ENCODE results near the gene TMPRSS11F.

The TMPRSS11F gene

DNA sequence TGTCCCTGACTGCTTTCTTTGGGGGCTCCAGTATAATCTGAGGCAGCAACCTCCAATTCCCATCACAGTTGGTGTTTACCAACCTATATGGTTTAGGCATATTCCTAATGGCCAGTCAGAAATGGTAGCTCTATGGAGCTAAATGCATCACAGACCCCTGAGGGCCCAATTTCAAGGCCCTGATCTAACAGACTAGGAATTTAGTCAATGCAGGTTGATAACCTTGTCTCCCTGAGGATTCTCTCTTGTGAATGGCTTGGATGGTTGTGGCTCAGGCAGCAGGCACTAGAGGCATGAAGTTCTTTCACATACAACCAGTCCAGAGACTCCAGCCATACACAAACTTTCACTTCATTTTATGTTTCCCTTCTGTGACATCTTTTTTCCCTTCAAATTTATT is 59.4 kb downstream of the TMPRSS11F start:
- DNase-seq (ENCODE audit: low spot score) = no peak
- TF ChIP-seq, protein P1, sequence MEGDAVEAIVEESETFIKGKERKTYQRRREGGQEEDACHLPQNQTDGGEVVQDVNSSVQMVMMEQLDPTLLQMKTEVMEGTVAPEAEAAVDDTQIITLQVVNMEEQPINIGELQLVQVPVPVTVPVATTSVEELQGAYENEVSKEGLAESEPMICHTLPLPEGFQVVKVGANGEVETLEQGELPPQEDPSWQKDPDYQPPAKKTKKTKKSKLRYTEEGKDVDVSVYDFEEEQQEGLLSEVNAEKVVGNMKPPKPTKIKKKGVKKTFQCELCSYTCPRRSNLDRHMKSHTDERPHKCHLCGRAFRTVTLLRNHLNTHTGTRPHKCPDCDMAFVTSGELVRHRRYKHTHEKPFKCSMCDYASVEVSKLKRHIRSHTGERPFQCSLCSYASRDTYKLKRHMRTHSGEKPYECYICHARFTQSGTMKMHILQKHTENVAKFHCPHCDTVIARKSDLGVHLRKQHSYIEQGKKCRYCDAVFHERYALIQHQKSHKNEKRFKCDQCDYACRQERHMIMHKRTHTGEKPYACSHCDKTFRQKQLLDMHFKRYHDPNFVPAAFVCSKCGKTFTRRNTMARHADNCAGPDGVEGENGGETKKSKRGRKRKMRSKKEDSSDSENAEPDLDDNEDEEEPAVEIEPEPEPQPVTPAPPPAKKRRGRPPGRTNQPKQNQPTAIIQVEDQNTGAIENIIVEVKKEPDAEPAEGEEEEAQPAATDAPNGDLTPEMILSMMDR (IDR thresholded peaks at IDR 0.05; ENCODE audit: borderline replicate concordance, control extremely low read depth, extremely low read depth, insufficient read depth, missing control alignments) = no peak
- in situ Hi-C loops (cut with MboI; ENCODE audit: low sequenced_read_pairs, unreplicated experiment) = no loop called here

DNA sequence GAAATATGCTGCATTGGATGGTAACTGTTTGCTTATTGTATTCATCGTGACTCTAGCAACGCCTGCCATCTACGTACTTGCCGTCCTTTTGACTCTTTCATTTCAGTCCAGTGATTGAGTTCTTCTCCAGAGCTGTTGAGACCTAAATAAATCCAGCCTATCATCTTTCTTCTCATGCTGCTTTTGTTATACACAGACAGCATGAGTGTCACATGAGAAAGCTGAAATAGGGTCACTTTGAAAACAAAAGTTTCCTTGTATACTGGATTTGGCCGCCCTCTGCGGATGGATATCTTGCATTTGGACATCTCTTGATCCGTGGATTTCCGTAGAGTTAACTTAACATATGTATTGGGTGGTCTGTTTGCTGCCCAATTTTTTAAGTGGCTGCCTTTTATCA is 67.2 kb downstream of the TMPRSS11F start:
- TF ChIP-seq, protein P1 (IDR thresholded peaks at IDR 0.05; ENCODE audit: borderline replicate concordance, control extremely low read depth, extremely low read depth, insufficient read depth, missing control alignments) = no peak
- no peak for DNase-seq (ENCODE audit: low spot score)
- in situ Hi-C loops (cut with MboI; ENCODE audit: low sequenced_read_pairs, unreplicated experiment) = no loop called here

DNA sequence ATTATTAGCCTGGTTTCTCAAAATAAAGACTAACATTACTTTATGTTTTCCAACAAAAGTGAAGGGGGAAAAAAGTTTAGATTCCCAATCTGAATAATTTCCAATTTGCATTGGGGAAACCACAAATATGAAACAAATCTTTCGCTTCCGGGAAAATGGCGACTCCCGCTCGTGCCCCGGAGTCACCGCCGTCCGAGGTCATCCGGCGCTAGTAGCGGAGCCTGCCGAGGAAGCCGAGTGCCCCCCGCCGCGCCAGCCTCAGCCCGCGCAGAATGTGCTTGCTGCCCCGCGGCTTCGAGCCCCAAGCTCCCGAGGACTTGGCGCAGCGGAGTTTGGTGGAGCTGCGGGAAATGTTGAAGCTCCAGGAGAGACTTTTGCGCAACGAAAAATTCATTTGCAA is 91.4 kb downstream of the TMPRSS11F start:
- no peak for DNase-seq (ENCODE audit: low spot score)
- in situ Hi-C loops (cut with MboI; ENCODE audit: low sequenced_read_pairs, unreplicated experiment) = no loop called here
- TF ChIP-seq, protein P1 (IDR thresholded peaks at IDR 0.05; ENCODE audit: borderline replicate concordance, control extremely low read depth, extremely low read depth, insufficient read depth, missing control alignments) = no peak

DNA sequence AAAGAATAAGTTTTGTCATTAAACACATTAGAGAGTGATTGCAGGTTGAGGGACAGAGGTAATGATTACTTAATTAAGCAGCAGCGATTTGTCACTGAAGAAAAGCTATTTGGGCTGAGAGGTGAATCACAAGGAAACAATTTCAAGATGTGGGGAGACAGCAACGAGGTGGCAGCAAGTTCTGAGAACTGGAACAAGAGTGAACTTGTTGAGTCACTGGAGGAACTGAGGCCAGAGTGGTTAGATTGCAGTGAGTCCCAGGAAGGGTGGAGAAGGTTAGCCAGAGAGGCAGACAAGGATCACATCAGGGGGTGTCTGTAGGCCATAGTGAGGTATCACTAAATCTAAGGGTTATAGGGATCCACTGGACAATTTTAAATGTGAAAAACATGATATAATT is 108.5 kb downstream of the TMPRSS11F start:
- in situ Hi-C loops (cut with MboI; ENCODE audit: low sequenced_read_pairs, unreplicated experiment) = no loop called here
- no peak for DNase-seq (ENCODE audit: low spot score)
- TF ChIP-seq, protein P1 (IDR thresholded peaks at IDR 0.05; ENCODE audit: borderline replicate concordance, control extremely low read depth, extremely low read depth, insufficient read depth, missing control alignments) = no peak

DNA sequence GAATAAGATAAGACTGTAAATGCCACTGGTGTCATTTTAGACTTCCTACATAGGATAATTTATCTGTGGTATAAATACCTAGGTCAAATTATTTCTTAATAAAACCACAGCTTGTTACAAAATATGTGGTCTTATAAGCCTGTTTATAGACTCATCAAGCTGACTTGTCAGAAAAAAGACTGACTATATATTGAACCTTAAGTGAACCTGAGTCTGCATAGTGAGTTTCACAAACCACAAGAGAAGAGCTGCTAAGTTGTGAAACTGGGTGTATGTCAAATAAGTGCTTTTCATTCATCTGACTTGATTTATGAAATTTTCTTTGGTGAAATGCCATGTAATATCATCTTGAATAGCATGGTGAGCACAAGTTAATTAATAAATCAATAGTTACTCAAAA is 118.0 kb downstream of the TMPRSS11F start:
- no peak for DNase-seq (ENCODE audit: low spot score)
- in situ Hi-C loops (cut with MboI; ENCODE audit: low sequenced_read_pairs, unreplicated experiment) = no loop called here
- TF ChIP-seq, protein P1 (IDR thresholded peaks at IDR 0.05; ENCODE audit: borderline replicate concordance, control extremely low read depth, extremely low read depth, insufficient read depth, missing control alignments) = no peak

Measured in GM13976 (cell line).